Trophoblast cell (in vitro differentiated cells and primary cell): Measurements from ENCODE around the gene PLXDC1.
"Not testable (repeated sequence)": the region's sequence is repeated elsewhere in the genome, so short reads cannot be mapped to it uniquely, and the experiment has no call there.

Source experiments
- DNase-seq, 2 donors: peaks; one replicate each; pipeline ENCODE4 v3.0.0-alpha.2; 2016
- H2AFZ ChIP-seq: 2 replicates; pipeline ENCODE4 v1.6.1; 2013; ENCODE audit warnings: low read length, moderate library complexity, mild to moderate bottlenecking; ENCODE audit not compliant: insufficient read depth, poor library complexity
- H2AK5ac ChIP-seq: 2 replicates; pipeline ENCODE4 v1.6.1; 2013; ENCODE audit warnings: mild to moderate bottlenecking, low read length
- H2BK120ac ChIP-seq: 2 replicates; pipeline ENCODE4 v1.6.1; 2013; ENCODE audit warnings: low read length, mild to moderate bottlenecking, moderate library complexity; ENCODE audit not compliant: insufficient read depth, poor library complexity
- H2BK12ac ChIP-seq: 2 replicates; pipeline ENCODE4 v1.6.1; 2013; ENCODE audit warnings: mild to moderate bottlenecking, low read length, moderate library complexity
- H2BK5ac ChIP-seq: 2 replicates; pipeline ENCODE4 v1.6.1; 2013; ENCODE audit warnings: low read length, low read depth, moderate library complexity, mild to moderate bottlenecking; ENCODE audit not compliant: poor library complexity
- H3K14ac ChIP-seq: 2 replicates; pipeline ENCODE4 v1.6.1; 2013; ENCODE audit warnings: mild to moderate bottlenecking, low read length
- H3K18ac ChIP-seq: 2 replicates; pipeline ENCODE4 v1.6.1; 2013; ENCODE audit warnings: mild to moderate bottlenecking, low read length
- H3K23ac ChIP-seq: 2 replicates; pipeline ENCODE4 v1.6.1; 2013; ENCODE audit warnings: low read length
- H3K27ac ChIP-seq: 2 replicates; pipeline ENCODE4 v1.5.1; 2013; ENCODE audit warnings: low read depth, mild to moderate bottlenecking, inconsistent platforms, low read length, moderate library complexity
- H3K27me3 ChIP-seq: 2 replicates; pipeline ENCODE4 v1.6.1; 2013; ENCODE audit warnings: inconsistent platforms, mild to moderate bottlenecking, low read length, moderate library complexity; ENCODE audit not compliant: insufficient read depth
- H3K36me3 ChIP-seq, 2 experiments: 1 replicate in 1 of 2; 2 replicates in 1 of 2; pipeline ENCODE4 v1.6.1; 2013; ENCODE audit warnings: low read length in 2 of 2, mild to moderate bottlenecking in 2 of 2, moderate library complexity in 1 of 2; ENCODE audit not compliant: insufficient read depth in 2 of 2, control insufficient read depth in 1 of 2
- H3K4ac ChIP-seq: 2 replicates; pipeline ENCODE4 v1.6.1; 2013; ENCODE audit warnings: low read depth, mild to moderate bottlenecking, low read length, moderate library complexity
- H3K4me1 ChIP-seq, 2 experiments: 1 replicate in 1 of 2; 2 replicates in 1 of 2; pipeline ENCODE4 v1.6.1; 2013; ENCODE audit warnings: low read length in 2 of 2, mild to moderate bottlenecking in 2 of 2, moderate library complexity in 1 of 2; ENCODE audit not compliant: insufficient read depth in 2 of 2, control insufficient read depth in 1 of 2
- H3K4me2 ChIP-seq: 2 replicates; pipeline ENCODE4 v1.6.1; 2013; ENCODE audit warnings: inconsistent platforms, mild to moderate bottlenecking, low read length, moderate library complexity
- H3K4me3 ChIP-seq: 2 replicates; pipeline ENCODE4 v1.5.1; 2013; ENCODE audit warnings: mild to moderate bottlenecking, low read depth, low read length, inconsistent platforms
- H3K79me1 ChIP-seq: one replicate; pipeline ENCODE4 v1.6.1; 2013; ENCODE audit warnings: low read length
- H3K79me2 ChIP-seq: 2 replicates; pipeline ENCODE4 v1.6.1; 2013; ENCODE audit warnings: low read length, mild to moderate bottlenecking; ENCODE audit not compliant: control insufficient read depth, insufficient read depth, poor library complexity
- H3K9ac ChIP-seq: 2 replicates; pipeline ENCODE4 v1.6.1; 2013; ENCODE audit warnings: mild to moderate bottlenecking, low read length
- H3K9me3 ChIP-seq: 2 replicates; pipeline ENCODE4 v1.6.1; 2013; ENCODE audit warnings: low read depth, mild to moderate bottlenecking, control low read depth, inconsistent platforms, low read length; ENCODE audit not compliant: insufficient read depth
- H4K12ac ChIP-seq: 2 replicates; pipeline ENCODE4 v1.6.1; 2013; ENCODE audit warnings: low read depth, mild to moderate bottlenecking, low read length, moderate library complexity
- H4K8ac ChIP-seq: 2 replicates; pipeline ENCODE4 v1.6.1; 2013; ENCODE audit warnings: low read depth, mild to moderate bottlenecking, low read length, moderate library complexity
- H4K91ac ChIP-seq: one replicate; pipeline ENCODE4 v1.6.1; 2013; ENCODE audit warnings: low read depth, mild to moderate bottlenecking, low read length, moderate library complexity
- WGBS: extraction: QIAGEN DNeasy Blood & Tissue Kit; methylation state at CpG from one replicate; pipeline ENCODE4 v1.1.7; 2013; ENCODE audit warnings: missing lambda C conversion rate; ENCODE audit not compliant: insufficient read length, insufficient coverage; ENCODE audit errors: extremely low coverage; 5-methylcytosine and 5-hydroxymethylcytosine counted together

The PLXDC1 gene

GRCh38 chr17:39131616-39132015 is 19.8 kb downstream of the PLXDC1 start:
- Histone ChIP-seq H2BK120ac (no peak overlapping the region), H3K14ac (no peak overlapping the region), H4K8ac (no peak overlapping the region), H3K79me1 (no peaks in the 10 kb centered on the region), H3K4ac (no peak overlapping the region), H3K79me2 (no peaks in the 10 kb centered on the region), H2BK12ac (no peak overlapping the region), H3K4me1 (peaks cover 0 to 3% of the 10 kb centered on the region in 2 experiments), H2AFZ (no peak overlapping the region), H3K27ac (no peak overlapping the region), H3K23ac (no peak overlapping the region), H3K4me3 (no peak overlapping the region), H3K27me3 (no peaks in the 10 kb centered on the region), H4K12ac (no peak overlapping the region), H3K18ac (no peak overlapping the region), H3K9me3 (peaks cover 5% of the 10 kb centered on the region), H4K91ac (no peak overlapping the region), H3K4me2 (no peak overlapping the region), H2BK5ac (no peak overlapping the region), H3K9ac (no peak overlapping the region), H3K36me3 (no peaks in the 10 kb centered on the region), H2AK5ac (no peak overlapping the region)
- no peak for DNase-seq
- no CpG with 5 or more reads among the region's 6 CpGs for WGBS

DNA sequence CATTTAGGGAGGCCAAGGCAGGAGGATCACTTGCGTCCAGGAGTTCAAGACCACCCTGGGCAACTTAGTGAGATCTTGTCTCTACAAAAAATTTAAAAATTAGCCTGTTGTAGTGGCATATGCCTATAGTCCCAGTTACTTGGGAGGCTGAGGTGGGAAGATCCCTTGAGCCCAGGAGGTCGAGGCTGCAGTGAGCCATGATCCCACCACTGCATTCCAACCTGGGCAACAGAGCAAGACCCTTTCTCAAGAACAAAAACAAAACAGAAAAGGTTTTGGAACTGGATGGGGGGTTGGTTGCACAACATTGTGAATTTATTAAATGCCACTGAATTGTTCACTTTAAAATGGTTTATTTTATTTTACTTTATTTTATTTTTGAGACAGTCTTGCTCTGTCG is 21.2 kb downstream of the PLXDC1 start:
- no peak overlapping the region for H3K14ac ChIP-seq
- WGBS = no CpG with 5 or more reads among the region's 3 CpGs
- H3K4ac ChIP-seq = no peak overlapping the region
- H3K9me3 ChIP-seq = peaks cover 3% of the 10 kb centered on the region
- H3K36me3 ChIP-seq = no peaks in the 10 kb centered on the region
- H3K79me1 ChIP-seq = no peaks in the 10 kb centered on the region
- H4K91ac ChIP-seq = no peak overlapping the region
- H3K27me3 ChIP-seq = no peaks in the 10 kb centered on the region
- H3K9ac ChIP-seq = no peak overlapping the region
- no peak overlapping the region for H2AK5ac ChIP-seq
- H2AFZ ChIP-seq = no peak overlapping the region
- no peak overlapping the region for H3K23ac ChIP-seq
- H3K4me1 ChIP-seq = peaks cover 0 to 3% of the 10 kb centered on the region in 2 experiments
- H3K4me2 ChIP-seq = no peak overlapping the region
- no peak overlapping the region for H3K18ac ChIP-seq
- no peak overlapping the region for H2BK120ac ChIP-seq
- no peak for DNase-seq
- H3K79me2 ChIP-seq = no peaks in the 10 kb centered on the region
- no peak overlapping the region for H3K27ac ChIP-seq
- no peak overlapping the region for H2BK12ac ChIP-seq
- no peak overlapping the region for H2BK5ac ChIP-seq
- no peak overlapping the region for H4K12ac ChIP-seq
- H4K8ac ChIP-seq = no peak overlapping the region
- H3K4me3 ChIP-seq = no peak overlapping the region

- H4K91ac ChIP-seq, H3K4ac ChIP-seq, DNase-seq, H4K12ac ChIP-seq, H3K9ac ChIP-seq, H3K23ac ChIP-seq, H3K4me2 ChIP-seq, H3K4me3 ChIP-seq, H2BK120ac ChIP-seq, H3K4me1 ChIP-seq, H3K9me3 ChIP-seq, H2AFZ ChIP-seq, H3K18ac ChIP-seq, H3K14ac ChIP-seq, H4K8ac ChIP-seq, H3K79me1 ChIP-seq, H3K36me3 ChIP-seq, H2BK12ac ChIP-seq, H3K27ac ChIP-seq, H3K79me2 ChIP-seq, H2BK5ac ChIP-seq, H3K27me3 ChIP-seq, H2AK5ac ChIP-seq: not testable (repeated sequence)
- no CpG with 5 or more reads among the region's 6 CpGs for WGBS
Measured at GRCh38 chr17:39129544-39129943, 21.9 kb downstream of the PLXDC1 start.

GRCh38 chr17:39126436-39126835 is 25.0 kb downstream of the PLXDC1 start:
- Histone ChIP-seq H3K4me2 (no peak overlapping the region), H3K27ac (no peak overlapping the region), H3K79me2 (no peaks in the 10 kb centered on the region), H4K91ac (no peak overlapping the region), H2BK120ac (no peak overlapping the region), H3K9me3 (no peaks in the 10 kb centered on the region), H2BK5ac (no peak overlapping the region), H2AFZ (no peak overlapping the region), H3K9ac (no peak overlapping the region), H4K8ac (no peak overlapping the region), H3K4me3 (no peak overlapping the region), H3K14ac (no peak overlapping the region), H3K36me3 (no peaks in the 10 kb centered on the region), H2BK12ac (no peak overlapping the region), H3K18ac (no peak overlapping the region), H3K27me3 (no peaks in the 10 kb centered on the region), H2AK5ac (no peak overlapping the region), H3K4me1 (no peaks in the 10 kb centered on the region), H4K12ac (no peak overlapping the region), H3K4ac (no peak overlapping the region), H3K23ac (no peak overlapping the region), H3K79me1 (no peaks in the 10 kb centered on the region)
- no CpG with 5 or more reads among the region's 6 CpGs for WGBS
- no peak for DNase-seq
